Panc1 (cell line): ENCODE measurements around the gene CAPS. TPM values are rescaled to one million over a fixed set of nuclear protein-coding genes. Genes with fewer than 3 reads are reported as not detected.
A peak's percentile ranks its signal among the peaks of the same experiment; 100 is the strongest.

Experiments used
- ATAC-seq: fragments of 200-7000 bp; cut with Tn5 transposase; 2 replicates; pipeline ENCODE4 v1.9.1; 2020; ENCODE audit warnings: mild to moderate bottlenecking, moderate library complexity
- BruUV-seq: library from RNA; stranded (reverse); fragments of 400-500 nt; replicated peaks from 2 replicates; lab custom pipeline; 2021; lab: Mats Ljungman, UMichigan
- CTCF ChIA-PET: fragments of 300-600 bp; sonication (Branson Sonifier 250); formaldehyde crosslinking; loops from one replicate; lab custom pipeline; 2022; ENCODE audit warnings: antibody characterized with exemption; lab: Charles Lee
- POLR2A ChIA-PET: fragments of 300-600 bp; sonication (Branson Sonifier 250); formaldehyde crosslinking; loops from one replicate; lab custom pipeline; 2022; ENCODE audit warnings: antibody characterized with exemption; lab: Charles Lee
- DNase-seq: peaks from one replicate; pipeline ENCODE4 v3.0.0-alpha.2; 2010; ENCODE audit warnings: low read depth, low spot score
- H3K27ac ChIP-seq: 2 replicates; pipeline ENCODE4 v1.5.1; 2011; ENCODE audit warnings: mild to moderate bottlenecking, low read length, inconsistent platforms
- H3K27me3 ChIP-seq: fragments of 200-500 bp; sonication (Bioruptor generic); 2 replicates; pipeline ENCODE4 v1.6.0; 2014; ENCODE audit warnings: low read length, inconsistent platforms; ENCODE audit not compliant: control insufficient read depth, insufficient read depth
- H3K36me3 ChIP-seq: fragments of 200-500 bp; sonication (Bioruptor generic); 2 replicates; pipeline ENCODE4 v1.5.1; 2014; ENCODE audit warnings: inconsistent platforms, mild to moderate bottlenecking, low read length, moderate library complexity; ENCODE audit not compliant: control insufficient read depth, insufficient read depth
- H3K4me1 ChIP-seq: 2 replicates; pipeline ENCODE4 v1.5.1; 2011; ENCODE audit warnings: inconsistent platforms, mild to moderate bottlenecking, low read length, moderate library complexity; ENCODE audit not compliant: control insufficient read depth, insufficient read depth
- H3K4me3 ChIP-seq, 2 experiments: 2 replicates each; pipeline ENCODE4 v1.5.1; 2011 to 2012; ENCODE audit warnings: low read depth in 2 of 2, low read length in 2 of 2, mild to moderate bottlenecking in 2 of 2, inconsistent platforms in 1 of 2, moderate library complexity in 1 of 2
- H3K9me3 ChIP-seq: fragments of 200-500 bp; sonication (Bioruptor generic); 2 replicates; pipeline ENCODE4 v1.5.1; 2014; ENCODE audit warnings: low read depth, mild to moderate bottlenecking, inconsistent platforms, low read length, moderate library complexity; ENCODE audit not compliant: control insufficient read depth, insufficient read depth
- POLR2AphosphoS5 ChIP-seq: IDR thresholded peaks from 2 replicates; pipeline ENCODE4 v1.6.1; 2012; ENCODE audit warnings: mild to moderate bottlenecking, low read depth, low read length, moderate library complexity
- SIN3A ChIP-seq: IDR thresholded peaks from 2 replicates; pipeline ENCODE4 v1.6.1; 2012; ENCODE audit warnings: low read depth, mild to moderate bottlenecking, low read length, moderate library complexity, borderline replicate concordance; ENCODE audit not compliant: insufficient read depth
- TCF7L2 ChIP-seq: IDR thresholded peaks from 2 replicates; pipeline ENCODE4 v1.6.1; 2011; ENCODE audit warnings: mild to moderate bottlenecking, low read depth, low read length, inconsistent platforms
- in situ Hi-C: cut with HindIII; loops from 2 replicates; pipeline ENCODE4 v1.10.0; 2016; ENCODE audit warnings: low sequenced_read_pairs, low pct_unique_long_range_greater_than_20kb
- intact Hi-C: fragments of 100-400 bp; cut with micrococcal nuclease; formaldehyde crosslinking; loops from one replicate; pipeline ENCODE4 v1.10.0; 2022; ENCODE audit not compliant: unreplicated experiment
- total RNA-seq: library from RNA; stranded (reverse); gene quantifications from one replicate; pipeline ENCODE4 v1.2.1, GENCODE V29; 2021; ENCODE audit not compliant: unreplicated experiment
- TF ChIP-seq, protein P1 (sequence below), 2 experiments: IDR thresholded peaks; 2 replicates each; pipeline ENCODE4 v1.6.1; 2011 to 2012; ENCODE audit warnings: low read depth in 2 of 2, control low read depth in 1 of 2, low read length in 1 of 2, mild to moderate bottlenecking in 1 of 2, moderate library complexity in 1 of 2; ENCODE audit not compliant: insufficient read depth in 1 of 2
- TF ChIP-seq, protein P2 (sequence below): fragments of 450-650 bp; IDR thresholded peaks from 2 replicates; pipeline ENCODE4 v1.5.1; 2017; ENCODE audit warnings: mild to moderate bottlenecking

Gene CAPS
- total RNA-seq, 1 experiment from 2014 or later, result 9.2 TPM

DNA sequence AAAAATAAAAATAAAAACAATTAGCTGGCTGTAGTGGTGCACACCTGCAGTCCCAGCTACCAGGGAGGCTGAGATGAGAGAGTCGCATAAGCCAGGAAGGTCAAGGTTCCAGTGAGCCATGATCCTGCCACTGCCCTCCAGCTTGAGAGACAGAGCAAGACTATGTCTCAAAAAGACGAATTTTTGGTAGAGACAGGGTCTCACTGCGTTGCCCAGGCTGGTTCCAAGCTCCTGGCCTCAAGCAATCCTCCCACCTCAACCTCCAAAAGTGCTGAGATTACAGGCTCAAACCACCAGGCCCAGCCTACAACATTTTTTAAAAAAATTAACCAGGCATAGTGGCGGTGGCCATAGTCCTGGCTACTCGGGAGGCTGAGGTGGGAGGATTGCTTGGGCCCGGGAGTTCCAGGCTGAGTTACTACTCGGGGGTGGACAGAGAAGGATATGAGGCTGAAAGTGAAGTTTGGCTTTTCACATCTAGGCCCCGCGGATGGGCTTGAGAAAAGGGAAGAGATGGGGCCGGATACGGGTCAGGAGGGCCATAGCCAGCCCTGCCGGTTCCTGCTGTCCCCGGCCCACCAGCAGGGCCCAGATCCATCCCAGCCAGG, 20.7 kb upstream of the CAPS start:
- H3K36me3 ChIP-seq, result no peaks in the 10 kb centered on the region
- intact Hi-C loops, result loop anchor here (10.0 kb wide), 1 partner anchor 89 kb away; the partner anchor contains the start of gene NRTN
- no peak for ATAC-seq
- H3K27me3 ChIP-seq, result no peaks in the 10 kb centered on the region
- CTCF ChIA-PET, result interaction anchor here (0.6 kb wide), 1 partner anchor 66 kb away, joined by 3 read pairs; no protein-coding TSS in a partner anchor
- no peak overlapping the region for H3K4me3 ChIP-seq
- in situ Hi-C loops, result no loop called here
- no peak overlapping the region for H3K27ac ChIP-seq
- no TSS peak for BruUV-seq
- POLR2A ChIA-PET, result no interaction called here
- DNase-seq, result no peak
- TF ChIP-seq TCF7L2, result no peak
- TF ChIP-seq, protein P1, sequence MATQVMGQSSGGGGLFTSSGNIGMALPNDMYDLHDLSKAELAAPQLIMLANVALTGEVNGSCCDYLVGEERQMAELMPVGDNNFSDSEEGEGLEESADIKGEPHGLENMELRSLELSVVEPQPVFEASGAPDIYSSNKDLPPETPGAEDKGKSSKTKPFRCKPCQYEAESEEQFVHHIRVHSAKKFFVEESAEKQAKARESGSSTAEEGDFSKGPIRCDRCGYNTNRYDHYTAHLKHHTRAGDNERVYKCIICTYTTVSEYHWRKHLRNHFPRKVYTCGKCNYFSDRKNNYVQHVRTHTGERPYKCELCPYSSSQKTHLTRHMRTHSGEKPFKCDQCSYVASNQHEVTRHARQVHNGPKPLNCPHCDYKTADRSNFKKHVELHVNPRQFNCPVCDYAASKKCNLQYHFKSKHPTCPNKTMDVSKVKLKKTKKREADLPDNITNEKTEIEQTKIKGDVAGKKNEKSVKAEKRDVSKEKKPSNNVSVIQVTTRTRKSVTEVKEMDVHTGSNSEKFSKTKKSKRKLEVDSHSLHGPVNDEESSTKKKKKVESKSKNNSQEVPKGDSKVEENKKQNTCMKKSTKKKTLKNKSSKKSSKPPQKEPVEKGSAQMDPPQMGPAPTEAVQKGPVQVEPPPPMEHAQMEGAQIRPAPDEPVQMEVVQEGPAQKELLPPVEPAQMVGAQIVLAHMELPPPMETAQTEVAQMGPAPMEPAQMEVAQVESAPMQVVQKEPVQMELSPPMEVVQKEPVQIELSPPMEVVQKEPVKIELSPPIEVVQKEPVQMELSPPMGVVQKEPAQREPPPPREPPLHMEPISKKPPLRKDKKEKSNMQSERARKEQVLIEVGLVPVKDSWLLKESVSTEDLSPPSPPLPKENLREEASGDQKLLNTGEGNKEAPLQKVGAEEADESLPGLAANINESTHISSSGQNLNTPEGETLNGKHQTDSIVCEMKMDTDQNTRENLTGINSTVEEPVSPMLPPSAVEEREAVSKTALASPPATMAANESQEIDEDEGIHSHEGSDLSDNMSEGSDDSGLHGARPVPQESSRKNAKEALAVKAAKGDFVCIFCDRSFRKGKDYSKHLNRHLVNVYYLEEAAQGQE (IDR thresholded peaks at IDR 0.05; ENCODE audit: insufficient read depth in 1 of 2, low read depth in 2 of 2, low read length in 1 of 2), result no peak
- no peak for TF ChIP-seq SIN3A
- no peak for TF ChIP-seq POLR2AphosphoS5
- TF ChIP-seq, protein P2, sequence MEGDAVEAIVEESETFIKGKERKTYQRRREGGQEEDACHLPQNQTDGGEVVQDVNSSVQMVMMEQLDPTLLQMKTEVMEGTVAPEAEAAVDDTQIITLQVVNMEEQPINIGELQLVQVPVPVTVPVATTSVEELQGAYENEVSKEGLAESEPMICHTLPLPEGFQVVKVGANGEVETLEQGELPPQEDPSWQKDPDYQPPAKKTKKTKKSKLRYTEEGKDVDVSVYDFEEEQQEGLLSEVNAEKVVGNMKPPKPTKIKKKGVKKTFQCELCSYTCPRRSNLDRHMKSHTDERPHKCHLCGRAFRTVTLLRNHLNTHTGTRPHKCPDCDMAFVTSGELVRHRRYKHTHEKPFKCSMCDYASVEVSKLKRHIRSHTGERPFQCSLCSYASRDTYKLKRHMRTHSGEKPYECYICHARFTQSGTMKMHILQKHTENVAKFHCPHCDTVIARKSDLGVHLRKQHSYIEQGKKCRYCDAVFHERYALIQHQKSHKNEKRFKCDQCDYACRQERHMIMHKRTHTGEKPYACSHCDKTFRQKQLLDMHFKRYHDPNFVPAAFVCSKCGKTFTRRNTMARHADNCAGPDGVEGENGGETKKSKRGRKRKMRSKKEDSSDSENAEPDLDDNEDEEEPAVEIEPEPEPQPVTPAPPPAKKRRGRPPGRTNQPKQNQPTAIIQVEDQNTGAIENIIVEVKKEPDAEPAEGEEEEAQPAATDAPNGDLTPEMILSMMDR, result no peak
- H3K9me3 ChIP-seq, result no peaks in the 10 kb centered on the region
- no peaks in the 10 kb centered on the region for H3K4me1 ChIP-seq

DNA sequence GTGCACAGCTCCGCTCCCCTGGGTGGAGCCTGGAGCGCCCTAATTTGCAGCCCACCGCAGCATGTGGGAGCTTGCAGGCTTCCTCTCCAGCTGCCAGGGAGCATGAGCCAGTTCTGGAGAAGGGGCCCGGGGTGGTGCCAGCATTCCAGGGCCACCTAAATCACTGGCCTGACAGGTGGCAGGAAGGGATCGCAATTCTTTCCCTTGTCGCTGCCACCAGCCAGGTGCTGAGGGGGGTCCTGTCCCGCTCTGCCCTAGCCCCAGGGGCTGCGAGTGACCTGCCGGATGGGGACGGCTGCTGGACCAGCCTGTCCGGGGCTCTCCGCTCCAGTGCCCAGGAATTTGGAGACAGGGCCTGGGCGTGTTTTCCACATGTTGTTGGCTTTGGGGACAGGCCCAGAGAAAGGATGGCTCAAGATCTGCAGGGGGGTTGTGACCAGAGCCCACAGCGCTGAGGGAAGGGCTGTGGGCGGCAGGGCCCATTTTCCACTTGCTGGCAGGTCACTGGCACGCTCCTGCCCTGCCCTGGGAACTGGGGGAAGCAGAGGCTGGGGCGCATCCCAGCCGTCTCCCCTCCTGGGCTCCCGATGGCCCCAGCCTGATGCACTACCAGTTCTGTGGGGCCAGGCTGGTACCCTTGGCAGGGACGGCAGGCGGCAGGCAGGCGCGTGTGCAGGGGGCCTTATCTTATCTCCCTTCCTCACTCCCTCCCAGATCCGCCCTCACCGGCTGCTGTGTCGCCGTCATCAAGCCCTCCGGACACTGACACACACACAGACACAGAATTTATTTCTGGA, 19.9 kb upstream of the CAPS start:
- Histone ChIP-seq H3K4me1 (no peaks in the 10 kb centered on the region), H3K9me3 (no peaks in the 10 kb centered on the region), H3K27me3 (no peaks in the 10 kb centered on the region), H3K4me3 (no peak overlapping the region), H3K27ac (no peak overlapping the region), H3K36me3 (no peaks in the 10 kb centered on the region)
- ATAC-seq (no peak), DNase-seq (no peak)
- intact Hi-C loops (loop anchor here (10.0 kb wide), 1 partner anchor 89 kb away; the partner anchor contains the start of gene NRTN), in situ Hi-C loops (no loop called here)
- POLR2A ChIA-PET, result no interaction called here
- no peak for TF ChIP-seq TCF7L2
- no peak for TF ChIP-seq POLR2AphosphoS5
- TF ChIP-seq SIN3A, result no peak
- TF ChIP-seq, protein P1 (IDR thresholded peaks at IDR 0.05; ENCODE audit: insufficient read depth in 1 of 2, low read depth in 2 of 2, low read length in 1 of 2), result no peak
- TF ChIP-seq, protein P2, result no peak
- CTCF ChIA-PET, result interaction anchor here (0.6 kb wide), 1 partner anchor 66 kb away, joined by 3 read pairs; no protein-coding TSS in a partner anchor
- TSS peak; percentile 47 for BruUV-seq
